ENCODE results near the gene KCNQ1. TPM values are rescaled to one million over a fixed set of nuclear protein-coding genes. Genes with fewer than 3 reads are reported as not detected.

KCNQ1 gene
- total and polyA plus RNA-seq, 7 donors, result 0.48 to 3.1 (median 1.1) TPM

- ATAC-seq, result no peak
- 72 to 77% (median 74%) methylated on average over 7 of the region's 7 CpGs for WGBS, 3 donors
- H3K27me3 ChIP-seq (ENCODE audit: insufficient read depth in 3 of 3, low read length in 2 of 3), result peaks cover 0 to 13% (median 5%) of the 10 kb centered on the region in 3 donors
- H3K36me3 ChIP-seq (ENCODE audit: insufficient read depth in 1 of 2, low read depth in 1 of 2), result no peaks in the 10 kb centered on the region
- no peak for DNase-seq
- no peak for TF ChIP-seq CTCF (IDR thresholded peaks at IDR 0.05)
- H3K4me1 ChIP-seq, result no peaks in the 10 kb centered on the region
- H3K27ac ChIP-seq, result no peak overlapping the region
- intact Hi-C loops (cut with DNase I), result no loop called here
- no peak overlapping the region for H3K4me3 ChIP-seq
- no peaks in the 10 kb centered on the region for H3K9me3 ChIP-seq
Observed at GRCh38 chr11:2470495-2470894, 25.7 kb downstream of the KCNQ1 start.

- Histone ChIP-seq H3K9me3 (no peaks in the 10 kb centered on the region), H3K36me3 (ENCODE audit: insufficient read depth in 1 of 2, low read depth in 1 of 2) (no peaks in the 10 kb centered on the region), H3K4me3 (no peak overlapping the region), H3K4me1 (no peaks in the 10 kb centered on the region), H3K27me3 (ENCODE audit: insufficient read depth in 3 of 3, low read length in 2 of 3) (peaks cover 0 to 20% (median 5%) of the 10 kb centered on the region in 3 donors), H3K27ac (no peak overlapping the region)
- WGBS, 3 donors, result 72 to 78% (median 73%) methylated on average over 17 of the region's 17 CpGs
- DNase-seq, result no peak
- intact Hi-C loops (cut with DNase I), result no loop called here
- no peak for TF ChIP-seq CTCF (IDR thresholded peaks at IDR 0.05)
- ATAC-seq, result no peak
Observed at GRCh38 chr11:2471048-2471803, 26.4 kb downstream of the KCNQ1 start.

- intact Hi-C loops (cut with DNase I), result no loop called here
Observed at GRCh38 chr11:2471804-2472096, 26.9 kb downstream of the KCNQ1 start.

GRCh38 chr11:2472428-2473186 is 27.8 kb downstream of the KCNQ1 start:
- intact Hi-C loops (cut with DNase I), result no loop called here
- no peaks in the 10 kb centered on the region for H3K4me1 ChIP-seq
- no peak for ATAC-seq
- H3K4me3 ChIP-seq, result no peak overlapping the region
- no peak overlapping the region for H3K27ac ChIP-seq
- TF ChIP-seq CTCF (IDR thresholded peaks at IDR 0.05), result no peak
- H3K9me3 ChIP-seq, result no peaks in the 10 kb centered on the region
- WGBS, 3 donors, result 74 to 82% (median 79%) methylated on average over 8 of the region's 8 CpGs
- DNase-seq, result no peak
- peaks cover 0 to 29% (median 5%) of the 10 kb centered on the region in 3 donors for H3K27me3 ChIP-seq (ENCODE audit: insufficient read depth in 3 of 3, low read length in 2 of 3)
- no peaks in the 10 kb centered on the region for H3K36me3 ChIP-seq (ENCODE audit: insufficient read depth in 1 of 2, low read depth in 1 of 2)

More at GRCh38 chr11:2471804-2472096, 26.9 kb downstream of the KCNQ1 start:
- Histone ChIP-seq H3K27me3 (ENCODE audit: insufficient read depth in 3 of 3, low read length in 2 of 3) (peaks cover 0 to 25% (median 5%) of the 10 kb centered on the region in 3 donors), H3K4me1 (no peaks in the 10 kb centered on the region), H3K36me3 (ENCODE audit: insufficient read depth in 1 of 2, low read depth in 1 of 2) (no peaks in the 10 kb centered on the region), H3K9me3 (no peaks in the 10 kb centered on the region), H3K27ac (no peak overlapping the region), H3K4me3 (no peak overlapping the region)
- DNase-seq, result no peak
- no peak for ATAC-seq
- WGBS, 3 donors, result 92 to 96% (median 96%) methylated on average over 6 of the region's 6 CpGs
- no peak for TF ChIP-seq CTCF (IDR thresholded peaks at IDR 0.05)

All from psoas muscle (tissue), 8 donors.